Keratinocyte (primary cell): ENCODE measurements around the gene COL9A1. TPM values are rescaled to one million over a fixed set of nuclear protein-coding genes. Genes with fewer than 3 reads are reported as not detected.

Source experiments
- DNase-seq: peaks from one replicate; pipeline ENCODE4 v3.0.0-alpha.2; 2011; ENCODE audit warnings: low read depth, missing footprints, low spot score
- FAIRE-seq: peaks from 2 replicates; lab custom pipeline; 2011; peaks lifted over from hg19 to GRCh38; lab: Jason Lieb, UNC
- H2AFZ ChIP-seq: 2 replicates; pipeline ENCODE4 v1.6.0; 2012; ENCODE audit warnings: low read length, control low read depth, inconsistent platforms; ENCODE audit not compliant: control insufficient read depth
- H3K27ac ChIP-seq: 2 replicates; pipeline ENCODE4 v1.5.1; 2011; ENCODE audit warnings: low read length; ENCODE audit not compliant: control insufficient read depth, insufficient read depth
- H3K27me3 ChIP-seq: 3 replicates; pipeline ENCODE4 v1.6.0; 2011; ENCODE audit warnings: low read length; ENCODE audit not compliant: control insufficient read depth, insufficient read depth; ENCODE audit errors: extremely low read depth
- H3K36me3 ChIP-seq, 2 experiments: 2 replicates in 1 of 2; 3 replicates in 1 of 2; pipeline ENCODE4 v1.5.1; 2011; ENCODE audit warnings: low read length in 2 of 2, mild to moderate bottlenecking in 1 of 2; ENCODE audit not compliant: control insufficient read depth in 2 of 2, insufficient read depth in 2 of 2; ENCODE audit errors: extremely low read depth in 1 of 2
- H3K4me1 ChIP-seq: 3 replicates; pipeline ENCODE4 v1.5.1; 2011; ENCODE audit warnings: low read length; ENCODE audit not compliant: control insufficient read depth, insufficient read depth; ENCODE audit errors: extremely low read depth
- H3K4me2 ChIP-seq: 3 replicates; pipeline ENCODE4 v1.6.0; 2011; ENCODE audit warnings: low read depth, low read length; ENCODE audit not compliant: control insufficient read depth, insufficient read depth; ENCODE audit errors: extremely low read depth
- H3K4me3 ChIP-seq, 3 experiments: fragments of 200-600 bp in 1 of 3; sonication (generic) in 1 of 3; 2 replicates in 2 of 3; 3 replicates in 1 of 3; pipeline ENCODE4 v1.5.1; 2011 to 2016; ENCODE audit warnings: low read length in 3 of 3, mild to moderate bottlenecking in 3 of 3, control low read depth in 2 of 3, inconsistent platforms in 1 of 3, low read depth in 1 of 3, mixed read lengths in 1 of 3, mixed run types in 1 of 3, moderate library complexity in 1 of 3; ENCODE audit not compliant: control insufficient read depth in 2 of 3, insufficient read depth in 2 of 3; ENCODE audit errors: extremely low read depth in 1 of 3
- H3K79me2 ChIP-seq: 2 replicates; pipeline ENCODE4 v1.6.0; 2012; ENCODE audit warnings: low read length; ENCODE audit not compliant: control insufficient read depth, insufficient read depth
- H3K9ac ChIP-seq: 3 replicates; pipeline ENCODE4 v1.6.0; 2011; ENCODE audit warnings: low read length; ENCODE audit not compliant: control insufficient read depth, insufficient read depth; ENCODE audit errors: extremely low read depth
- H3K9me1 ChIP-seq: 3 replicates; pipeline ENCODE4 v1.6.0; 2011; ENCODE audit warnings: low read length; ENCODE audit not compliant: control insufficient read depth, insufficient read depth; ENCODE audit errors: extremely low read depth
- H3K9me3 ChIP-seq: 2 replicates; pipeline ENCODE4 v1.5.1; 2012; ENCODE audit warnings: low read depth, low read length; ENCODE audit not compliant: control insufficient read depth
- H4K20me1 ChIP-seq: 3 replicates; pipeline ENCODE4 v1.6.0; 2011; ENCODE audit warnings: low read length; ENCODE audit not compliant: control insufficient read depth, insufficient read depth; ENCODE audit errors: extremely low read depth
- EZH2 ChIP-seq: IDR thresholded peaks from one replicate; pipeline ENCODE4 v1.6.1; 2012; ENCODE audit warnings: inconsistent platforms, mild to moderate bottlenecking, low read length, moderate library complexity
- dilution Hi-C: fragments of 300-500 bp; cut with MboI; formaldehyde crosslinking; loops from one replicate; pipeline ENCODE4 v1.7.0; 2020; ENCODE audit warnings: low sequenced_read_pairs; ENCODE audit not compliant: extremely low pct_ligation_motif_present
- polyA minus RNA-seq, 3 experiments: library from RNA; depleted of rRNA, polyadenylated mRNA; stranded (reverse); fragments of >200 nt; gene quantifications; 1 replicate in 1 of 3; 2 replicates in 1 of 3; 3 replicates in 1 of 3; pipeline ENCODE4 v1.2.3, GENCODE V29; 2011
- polyA plus RNA-seq, 5 experiments: library from polyadenylated mRNA; depleted of rRNA in 3 of 5; stranded (reverse) in 3 of 5; stranded (forward) in 1 of 5; unstranded in 1 of 5; fragments of >200 nt; gene quantifications; 1 replicate in 1 of 5; 2 replicates in 3 of 5; 3 replicates in 1 of 5; pipeline versions ENCODE4 v1.2.1 to v1.2.3, GENCODE V29; 2011 to 2012; ENCODE audit warnings: missing spikeins in 2 of 5, low read depth in 1 of 5, low replicate concordance in 1 of 5
- TF ChIP-seq, protein P1 (sequence below), 3 experiments: IDR thresholded peaks in 1 of 3; conservative IDR thresholded peaks in 1 of 3; optimal IDR thresholded peaks in 1 of 3; 2 replicates in 2 of 3; 3 replicates in 1 of 3; pipeline versions ENCODE3 to v1.5.1; 2011; ENCODE audit warnings: low read length in 3 of 3, mild to moderate bottlenecking in 3 of 3, moderate library complexity in 2 of 3, control low read depth in 1 of 3, inconsistent platforms in 1 of 3; ENCODE audit not compliant: insufficient read depth in 2 of 3; ENCODE audit errors: extremely low read depth in 1 of 3

Gene COL9A1
- polyA plus RNA-seq (not detected in 3 replicates), polyA minus RNA-seq (not detected in 3 replicates)
- polyA plus RNA-seq (2011; ENCODE audit: low read depth), result not detected
- polyA plus RNA-seq (2011; cell fraction: cytosol; rRNA removed), result not detected in 2 replicates
- polyA plus RNA-seq (2011; cell fraction: nucleus; rRNA removed), result 0.11 TPM in 1 of 2 replicates, not detected in the other
- not detected in 2 replicates for polyA plus RNA-seq (2012; ENCODE audit: low replicate concordance)
- polyA minus RNA-seq (2011; cell fraction: cytosol; rRNA and poly(A)+ RNA removed), result not detected
- polyA minus RNA-seq (2011; cell fraction: nucleus; rRNA and poly(A)+ RNA removed), result not detected in 2 replicates

DNA sequence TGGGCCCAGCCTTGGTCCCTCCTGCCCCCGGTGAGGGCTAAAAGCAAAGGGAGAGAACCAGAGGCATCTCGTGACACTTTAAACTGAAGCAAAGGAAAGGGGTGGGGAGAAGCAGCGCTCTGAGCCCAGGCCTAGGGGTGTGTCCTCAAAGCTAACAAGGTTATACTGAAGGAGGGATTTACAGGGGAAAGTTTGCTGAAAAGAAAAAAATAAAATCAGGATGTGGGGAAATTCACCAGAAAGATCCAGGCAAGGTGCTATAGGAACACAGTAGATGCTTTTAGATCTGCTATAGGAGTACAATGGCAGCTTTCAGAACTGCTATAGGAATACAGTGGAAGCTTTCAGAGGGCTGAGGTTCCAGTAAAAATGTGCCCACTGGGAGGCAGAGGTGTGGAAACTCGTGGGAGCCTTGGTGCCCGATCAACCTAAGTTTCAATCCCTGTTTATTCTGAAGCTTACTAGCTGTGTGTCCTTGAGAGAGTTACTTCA lies at the start of gene COL9A1:
TSS of gene COL9A1 (minus strand) at position 51 of the 492 bp plus-strand sequence. CDS start 160 bp downstream, outside the sequence.
- H2AFZ ChIP-seq, result no peak within 1 kb of the TSS
- dilution Hi-C loops, result no loop called here
- H3K4me1 ChIP-seq, result no peaks in the 10 kb centered on the region
- TF ChIP-seq, protein P1, sequence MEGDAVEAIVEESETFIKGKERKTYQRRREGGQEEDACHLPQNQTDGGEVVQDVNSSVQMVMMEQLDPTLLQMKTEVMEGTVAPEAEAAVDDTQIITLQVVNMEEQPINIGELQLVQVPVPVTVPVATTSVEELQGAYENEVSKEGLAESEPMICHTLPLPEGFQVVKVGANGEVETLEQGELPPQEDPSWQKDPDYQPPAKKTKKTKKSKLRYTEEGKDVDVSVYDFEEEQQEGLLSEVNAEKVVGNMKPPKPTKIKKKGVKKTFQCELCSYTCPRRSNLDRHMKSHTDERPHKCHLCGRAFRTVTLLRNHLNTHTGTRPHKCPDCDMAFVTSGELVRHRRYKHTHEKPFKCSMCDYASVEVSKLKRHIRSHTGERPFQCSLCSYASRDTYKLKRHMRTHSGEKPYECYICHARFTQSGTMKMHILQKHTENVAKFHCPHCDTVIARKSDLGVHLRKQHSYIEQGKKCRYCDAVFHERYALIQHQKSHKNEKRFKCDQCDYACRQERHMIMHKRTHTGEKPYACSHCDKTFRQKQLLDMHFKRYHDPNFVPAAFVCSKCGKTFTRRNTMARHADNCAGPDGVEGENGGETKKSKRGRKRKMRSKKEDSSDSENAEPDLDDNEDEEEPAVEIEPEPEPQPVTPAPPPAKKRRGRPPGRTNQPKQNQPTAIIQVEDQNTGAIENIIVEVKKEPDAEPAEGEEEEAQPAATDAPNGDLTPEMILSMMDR (optimal IDR thresholded peaks at IDR 0.05 in 1 of 3, IDR thresholded peaks at IDR 0.05 in 1 of 3, conservative IDR thresholded peaks at IDR 0.05 in 1 of 3; ENCODE audit: extremely low read depth in 1 of 3, insufficient read depth in 2 of 3, low read length in 3 of 3), result no peak
- no peak for TF ChIP-seq EZH2
- no peaks in the 10 kb centered on the region for H3K9me1 ChIP-seq
- H3K9ac ChIP-seq, result no peak within 1 kb of the TSS
- FAIRE-seq (no peak), DNase-seq (no peak)
- no peak within 1 kb of the TSS for H3K4me2 ChIP-seq
- H3K27me3 ChIP-seq, result peaks cover 67% of the 10 kb centered on the region
- H3K79me2 ChIP-seq, result no peaks in the 10 kb centered on the region
- H3K4me3 ChIP-seq, result no peak within 1 kb of the TSS
- H3K9me3 ChIP-seq, result no peaks in the 10 kb centered on the region
- peaks cover 2% of the 10 kb centered on the region for H4K20me1 ChIP-seq
- no peaks in the 10 kb centered on the region for H3K36me3 ChIP-seq
- no peak within 1 kb of the TSS for H3K27ac ChIP-seq

DNA sequence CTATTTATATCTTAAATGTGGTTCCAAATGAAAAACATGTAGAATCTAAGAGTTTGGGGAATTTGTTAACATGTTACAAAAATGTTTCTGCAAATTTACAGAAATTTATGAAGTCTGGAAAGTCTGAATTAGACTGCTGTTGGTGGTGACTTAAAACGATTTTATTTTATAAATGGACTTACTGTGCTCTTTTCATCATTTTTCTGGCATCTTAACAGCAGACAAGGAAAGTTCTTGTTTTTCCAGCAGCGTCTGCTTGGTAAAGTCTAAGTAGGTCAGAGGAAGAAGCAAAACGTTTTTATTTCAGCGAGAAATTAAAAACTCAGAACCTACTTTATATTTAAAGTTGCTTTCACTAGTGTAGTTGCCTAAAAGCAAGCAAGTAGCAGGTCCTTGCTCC lies 48.6 kb upstream of the COL9A1 start:
- Histone ChIP-seq H3K4me2 (no peak overlapping the region), H3K27ac (no peak overlapping the region), H3K4me1 (no peaks in the 10 kb centered on the region), H3K9me1 (no peaks in the 10 kb centered on the region), H2AFZ (no peak overlapping the region), H3K9ac (no peak overlapping the region), H3K36me3 (no peaks in the 10 kb centered on the region), H3K9me3 (no peaks in the 10 kb centered on the region), H3K27me3 (peaks cover 63% of the 10 kb centered on the region), H4K20me1 (no peaks in the 10 kb centered on the region), H3K4me3 (no peak overlapping the region), H3K79me2 (no peaks in the 10 kb centered on the region)
- dilution Hi-C loops, result no loop called here
- DNase-seq, result no peak
- FAIRE-seq, result no peak
- TF ChIP-seq EZH2, result no peak
- TF ChIP-seq, protein P1 (optimal IDR thresholded peaks at IDR 0.05 in 1 of 3, IDR thresholded peaks at IDR 0.05 in 1 of 3, conservative IDR thresholded peaks at IDR 0.05 in 1 of 3; ENCODE audit: extremely low read depth in 1 of 3, insufficient read depth in 2 of 3, low read length in 3 of 3), result no peak
